GM12878 (cell line): ENCODE data around the gene MAST4. TPM values are rescaled to one million over a fixed set of nuclear protein-coding genes. Genes with fewer than 3 reads are reported as not detected.

Experiments used
- ATAC-seq: fragments of 200-7000 bp; cut with Tn5 transposase; 3 replicates; pipeline ENCODE4 v1.9.1; 2020; ENCODE audit warnings: mild to moderate bottlenecking, moderate library complexity
- BruUV-seq: library from RNA; stranded (reverse); fragments of 400-500 nt; replicated peaks from 2 replicates; lab custom pipeline; 2021; lab: Mats Ljungman, UMichigan
- CTCF ChIA-PET: fragments of 300-600 bp; sonication (Branson Sonifier 250); formaldehyde crosslinking; extraction: SDS; loops from one replicate; lab custom pipeline; 2021; ENCODE audit warnings: inconsistent platforms; lab: Yijun Ruan, JAX
- POLR2A ChIA-PET: fragments of 350-600 bp; formaldehyde crosslinking; extraction: SDS; loops from one replicate; lab custom pipeline; 2021; ENCODE audit warnings: inconsistent platforms; lab: Charles Lee
- RAD21 ChIA-PET: fragments of 300-600 bp; sonication (Branson Sonifier 250); formaldehyde crosslinking; loops from one replicate; lab custom pipeline; 2023; ENCODE audit warnings: antibody characterized with exemption; ENCODE audit not compliant: unreplicated experiment; lab: Charles Lee
- SMC1A ChIA-PET: fragments of 300-600 bp; sonication (Branson Sonifier 250); formaldehyde crosslinking; loops from one replicate; lab custom pipeline; 2023; ENCODE audit not compliant: unreplicated experiment, uncharacterized antibody; lab: Charles Lee
- DNase-seq: peaks from one replicate; pipeline ENCODE4 v3.0.0-alpha.2; 2011; ENCODE audit warnings: low read depth, low spot score
- FAIRE-seq: peaks from 3 replicates; lab custom pipeline; 2011; peaks lifted over from hg19 to GRCh38; lab: Jason Lieb, UNC
- H2AFZ ChIP-seq: 2 replicates; pipeline ENCODE4 v1.6.0; 2011; ENCODE audit warnings: low read depth, low read length, control low read depth; ENCODE audit not compliant: control insufficient read depth
- H3K27ac ChIP-seq: 2 replicates; pipeline ENCODE4 v1.5.1; 2011; ENCODE audit warnings: control low read depth; ENCODE audit not compliant: control insufficient read depth, insufficient read depth
- H3K27me3 ChIP-seq, 2 experiments: replicated peaks in 1 of 2; 2 replicates each; pipeline versions ENCODE4 v1.6.0 to v1.6.1; 2011; ENCODE audit warnings: low read length in 1 of 2; ENCODE audit not compliant: control insufficient read depth in 2 of 2, insufficient read depth in 2 of 2
- H3K36me3 ChIP-seq, 2 experiments: 2 replicates each; pipeline ENCODE4 v1.5.1; 2011; ENCODE audit warnings: low read length in 1 of 2; ENCODE audit not compliant: control insufficient read depth in 2 of 2, insufficient read depth in 2 of 2
- H3K4me1 ChIP-seq: 2 replicates; pipeline ENCODE4 v1.6.1; 2011; ENCODE audit warnings: mild to moderate bottlenecking, low read length, moderate library complexity, mixed read lengths; ENCODE audit not compliant: control insufficient read depth, insufficient read depth
- H3K4me2 ChIP-seq: 2 replicates; pipeline ENCODE4 v1.6.0; 2011; ENCODE audit warnings: control low read depth; ENCODE audit not compliant: control insufficient read depth, insufficient read depth
- H3K4me3 ChIP-seq: fragments of 200-600 bp; sonication (generic); 2 replicates; pipeline ENCODE4 v1.5.1; 2016
- H3K79me2 ChIP-seq: 2 replicates; pipeline ENCODE4 v1.6.0; 2011; ENCODE audit warnings: low read length; ENCODE audit not compliant: control insufficient read depth, insufficient read depth
- H3K9ac ChIP-seq: 2 replicates; pipeline ENCODE4 v1.8.0; 2011; ENCODE audit warnings: low read length, control low read depth, mixed read lengths; ENCODE audit not compliant: control insufficient read depth, insufficient read depth
- H3K9me3 ChIP-seq: replicated peaks from 3 replicates; pipeline ENCODE4 v1.5.1; 2011; ENCODE audit warnings: mild to moderate bottlenecking, low read length; ENCODE audit not compliant: control insufficient read depth, insufficient read depth
- H4K20me1 ChIP-seq: 2 replicates; pipeline ENCODE4 v1.6.0; 2011; ENCODE audit not compliant: control insufficient read depth, insufficient read depth
- NFYB ChIP-seq: IDR thresholded peaks from 2 replicates; pipeline ENCODE4 v1.6.1; 2011; ENCODE audit warnings: low read depth, mild to moderate bottlenecking, low read length, improper control_type of control experiment, moderate library complexity; ENCODE audit not compliant: insufficient read depth
- ZNF592 ChIP-seq: fragments of 450-650 bp; IDR thresholded peaks from 2 replicates; pipeline ENCODE4 v1.6.1; 2017; ENCODE audit warnings: mild to moderate bottlenecking, moderate library complexity
- WGBS: methylation state at CpG from one replicate; pipeline ENCODE4 v1.1.6; 2016; ENCODE audit warnings: low lambda C conversion rate; ENCODE audit not compliant: insufficient replicate concordance, insufficient coverage; ENCODE audit errors: missing lambda C conversion rate; 5-methylcytosine and 5-hydroxymethylcytosine counted together
- in situ Hi-C: fragments of 300-500 bp; cut with MboI; formaldehyde crosslinking; loops from 9 replicates; pipeline ENCODE4 v1.14.3; 2018; ENCODE audit warnings: mixed read lengths
- intact Hi-C: fragments of 100-400 bp; cut with micrococcal nuclease; formaldehyde crosslinking; loops from one replicate; pipeline ENCODE4 v1.14.2; 2022; ENCODE audit not compliant: unreplicated experiment
- polyA plus RNA-seq, 11 experiments: library from polyadenylated mRNA; depleted of rRNA in 4 of 11; unstranded in 6 of 11; stranded (reverse) in 5 of 11; fragments of >200 nt; fragmentation: Nextera tagmentation in 4 of 11; fragmentation: Illumina TruSeq in 1 of 11; extraction: Ambion mirVana in 4 of 11; extraction: Trizol in 1 of 11; gene quantifications; 1 replicate in 1 of 11; 2 replicates in 10 of 11; pipeline versions ENCODE4 v1.2.1 to v1.2.3, GENCODE V29; 2011 to 2016; ENCODE audit warnings: inconsistent platforms in 2 of 11, missing spikeins in 2 of 11, low read depth in 1 of 11
- total RNA-seq, 4 experiments: library from RNA; depleted of rRNA in 3 of 4; stranded (reverse); fragments of >200 nt in 3 of 4; fragmentation: Illumina TruSeq in 1 of 4; extraction: Trizol in 1 of 4; gene quantifications; 2 replicates each; pipeline versions ENCODE4 v1.2.1 to v1.2.3, GENCODE V29; 2013 to 2021

MAST4 gene
- total and polyA plus RNA-seq, 10 of the 15 experiments (the other 5 are each of a cell fraction or from before 2014, with no cell fraction given) = 0.02 to 1.6 (median 0.29) TPM; not detected in 1

GRCh38 chr5:66802941-66803340 lies 206.7 kb downstream of the MAST4 start:
- intact Hi-C loops = no loop called here
- no peak for DNase-seq
- BruUV-seq = no TSS peak
- no peaks in the 10 kb centered on the region for H3K4me1 ChIP-seq
- TF ChIP-seq ZNF592 = no peak
- TF ChIP-seq NFYB = no peak
- TF ChIP-seq, all 136 proteins: peak for 0
- ChIA-PET POLR2A (no interaction called here), SMC1A (no interaction called here), RAD21 (no interaction called here), CTCF (interaction anchor here (1.1 kb wide), 1 partner anchor 10 kb away, joined by 3 read pairs; no protein-coding TSS in a partner anchor)
- no peak for FAIRE-seq
- no peak overlapping the region for H3K27ac ChIP-seq
- no peak overlapping the region for H3K4me3 ChIP-seq
- no peaks in the 10 kb centered on the region for H3K79me2 ChIP-seq
- in situ Hi-C loops = loop anchor here (25.0 kb wide), 1 partner anchor 409 kb away; no protein-coding TSS in a partner anchor
- H3K4me2 ChIP-seq = no peak overlapping the region
- ATAC-seq = no peak
- no peaks in the 10 kb centered on the region for H3K36me3 ChIP-seq
- H3K27me3 ChIP-seq = no peaks in the 10 kb centered on the region
- H4K20me1 ChIP-seq = no peaks in the 10 kb centered on the region
- no peaks in the 10 kb centered on the region for H3K9me3 ChIP-seq
- H3K9ac ChIP-seq = no peak overlapping the region
- WGBS = 31% methylated on average over 3 of the region's 3 CpGs
- H2AFZ ChIP-seq = no peak overlapping the region
